ENCODE results near the gene GABBR1.

GRCh38 chr6:29603456-29603855 is 29.5 kb downstream of the GABBR1 start:
- TF ChIP-seq CTCF (IDR thresholded peaks at IDR 0.05), result no peak
- no peak for TF ChIP-seq POLR2A (IDR thresholded peaks at IDR 0.05)
- TF ChIP-seq EP300 (IDR thresholded peaks at IDR 0.05), result no peak

All from tibial nerve (tissue), 4 donors.